ENCODE data around the gene KRT78.
"Not testable (repeated sequence)": the region's sequence is repeated elsewhere in the genome, so short reads cannot be mapped to it uniquely, and the experiment has no call there.

Gene KRT78

GRCh38 chr12:52857500-52857899 is 8.7 kb upstream of the KRT78 start:
- no peak overlapping the region for H3K4me3 Mint-ChIP-seq
- H3K9me3 Mint-ChIP-seq: no peaks in the 10 kb centered on the region
- peaks cover 19% of the 10 kb centered on the region for H3K27me3 Mint-ChIP-seq
- H3K36me3 Mint-ChIP-seq: no peaks in the 10 kb centered on the region
- no peak overlapping the region for H3K27ac Mint-ChIP-seq
- no peak for ATAC-seq
- H3K4me1 Mint-ChIP-seq: no peaks in the 10 kb centered on the region

DNA sequence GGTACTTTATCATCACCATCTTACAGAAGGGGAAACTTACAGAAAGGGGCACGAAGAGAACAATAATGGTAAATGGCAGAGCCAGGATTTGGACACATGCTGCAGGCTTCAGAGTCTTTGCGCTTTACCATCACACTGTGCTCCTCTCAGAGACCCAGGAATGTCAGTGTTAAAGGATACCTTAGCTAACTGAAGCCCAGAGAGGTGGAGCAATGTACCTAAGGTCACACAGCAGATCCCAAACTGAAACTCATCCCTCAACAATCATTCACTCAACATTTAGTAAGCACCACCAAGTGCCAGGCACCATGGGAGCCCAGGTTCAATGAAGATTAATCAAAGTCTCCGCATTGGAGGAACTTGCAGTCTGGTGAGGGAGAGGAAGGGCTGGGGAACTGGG is 8.0 kb upstream of the KRT78 start:
- Mint-ChIP-seq H3K36me3 (no peaks in the 10 kb centered on the region), H3K27me3 (peaks cover 18% of the 10 kb centered on the region), H3K9me3 (no peaks in the 10 kb centered on the region), H3K4me1 (no peaks in the 10 kb centered on the region), H3K27ac (no peak overlapping the region), H3K4me3 (no peak overlapping the region)
- no peak for ATAC-seq

DNA sequence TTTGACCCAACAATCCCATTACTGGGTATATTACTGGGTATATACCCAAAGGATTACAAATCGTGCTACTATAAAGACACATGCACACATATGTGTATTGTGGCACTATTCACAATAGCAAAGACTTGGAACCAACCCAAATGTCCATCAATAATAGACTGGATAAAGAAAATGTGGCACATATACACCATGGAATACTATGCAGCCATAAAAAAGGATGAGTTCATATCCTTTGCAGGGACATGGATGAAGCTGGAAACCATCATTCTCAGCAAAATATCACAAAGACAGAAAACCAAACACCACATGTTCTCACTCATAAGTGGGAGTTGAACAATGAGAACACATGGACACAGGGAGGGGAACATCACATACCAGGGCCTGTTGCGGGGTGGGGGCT is 7.3 kb upstream of the KRT78 start:
- H3K27ac Mint-ChIP-seq, H3K36me3 Mint-ChIP-seq, H3K4me1 Mint-ChIP-seq, H3K4me3 Mint-ChIP-seq, H3K9me3 Mint-ChIP-seq, ATAC-seq: not testable (repeated sequence)
- H3K27me3 Mint-ChIP-seq: peaks cover 18% of the 10 kb centered on the region

DNA sequence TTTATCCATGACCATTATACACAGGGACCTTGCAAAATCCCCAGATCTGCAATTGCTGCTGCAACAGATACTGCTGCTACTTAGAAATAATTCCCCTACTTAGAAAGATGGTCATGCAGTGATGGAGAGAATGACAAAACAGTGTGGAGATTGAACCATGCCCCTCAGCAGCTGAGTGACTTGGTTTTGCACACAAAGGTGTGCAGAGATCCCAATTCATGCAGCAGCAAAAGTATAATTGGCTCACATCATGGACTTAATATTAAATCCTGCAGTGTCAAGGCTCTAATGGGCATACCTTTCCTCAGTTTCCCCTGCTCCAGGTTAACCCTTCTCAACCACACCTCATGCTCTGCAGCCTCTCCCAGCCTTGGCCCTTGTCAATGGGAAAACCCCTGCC is 3.0 kb upstream of the KRT78 start:
- Mint-ChIP-seq H3K4me3 (no peak overlapping the region), H3K27me3 (peaks cover 54% of the 10 kb centered on the region), H3K4me1 (peaks cover 8% of the 10 kb centered on the region), H3K36me3 (no peaks in the 10 kb centered on the region), H3K9me3 (no peaks in the 10 kb centered on the region), H3K27ac (no peak overlapping the region)
- ATAC-seq: no peak

- no peak for ATAC-seq
Observed at GRCh38 chr12:52850681-52851080, 1.9 kb upstream of the KRT78 start.

GRCh38 chr12:52849511-52849910 is 717 bp upstream of the KRT78 start:
- Mint-ChIP-seq H3K27me3 (peaks cover 76% of the 10 kb centered on the region), H3K9me3 (no peaks in the 10 kb centered on the region), H3K36me3 (no peaks in the 10 kb centered on the region), H3K27ac (no peak overlapping the region), H3K4me1 (peaks cover 8% of the 10 kb centered on the region), H3K4me3 (no peak overlapping the region)
- ATAC-seq: no peak

More at GRCh38 chr12:52850681-52851080, 1.9 kb upstream of the KRT78 start:
- Mint-ChIP-seq H3K27ac (no peak overlapping the region), H3K9me3 (no peaks in the 10 kb centered on the region), H3K27me3 (peaks cover 65% of the 10 kb centered on the region), H3K4me3 (no peak overlapping the region), H3K4me1 (peaks cover 8% of the 10 kb centered on the region), H3K36me3 (no peaks in the 10 kb centered on the region)

- peaks cover 72% of the 10 kb centered on the region for H3K27me3 Mint-ChIP-seq
- ATAC-seq: no peak
- no peak overlapping the region for H3K4me3 Mint-ChIP-seq
- peaks cover 11% of the 10 kb centered on the region for H3K4me1 Mint-ChIP-seq
- H3K9me3 Mint-ChIP-seq: peaks cover 3% of the 10 kb centered on the region
- no peak overlapping the region for H3K27ac Mint-ChIP-seq
- H3K36me3 Mint-ChIP-seq: no peaks in the 10 kb centered on the region
Observed at GRCh38 chr12:52847335-52848102, 1.3 kb downstream of the KRT78 start.

DNA sequence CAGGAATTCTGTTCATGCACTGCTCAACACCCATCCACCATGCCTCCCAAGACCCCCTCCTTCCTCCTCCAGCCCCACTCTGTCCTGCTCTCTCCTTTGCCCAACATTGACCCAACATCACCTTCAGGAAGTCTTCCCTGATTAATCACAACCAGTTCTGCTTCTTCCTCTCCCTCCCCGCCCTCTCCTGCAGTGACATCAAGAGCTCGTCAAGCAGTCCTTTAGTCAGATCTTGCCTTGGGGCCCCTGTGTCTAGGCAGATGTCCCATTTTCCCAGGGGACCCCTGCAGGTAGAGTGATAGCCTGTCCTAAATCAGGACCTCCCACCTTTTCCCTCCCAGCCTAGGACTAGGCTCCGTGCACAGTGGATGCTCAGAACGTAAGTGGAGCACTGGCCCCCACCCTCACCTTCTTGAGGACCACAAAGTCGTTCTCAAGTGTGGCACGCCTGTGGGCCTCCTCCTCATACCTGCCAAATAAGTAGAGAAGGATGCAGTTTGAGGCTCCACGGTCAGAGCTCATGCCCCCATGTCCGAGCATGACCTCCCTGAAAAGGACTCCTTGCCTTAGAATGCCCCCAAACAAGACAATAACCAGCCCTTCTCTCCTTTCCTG is 2.3 kb downstream of the KRT78 start:
- Mint-ChIP-seq H3K27me3 (peaks cover 69% of the 10 kb centered on the region), H3K9me3 (peaks cover 3% of the 10 kb centered on the region), H3K4me1 (peaks cover 12% of the 10 kb centered on the region), H3K36me3 (no peaks in the 10 kb centered on the region), H3K4me3 (no peak overlapping the region), H3K27ac (no peak overlapping the region)
- ATAC-seq: no peak

- no peak overlapping the region for H3K4me3 Mint-ChIP-seq
- H3K27me3 Mint-ChIP-seq: peaks cover 66% of the 10 kb centered on the region
- H3K9me3 Mint-ChIP-seq: peaks cover 3% of the 10 kb centered on the region
- H3K4me1 Mint-ChIP-seq: peaks cover 10% of the 10 kb centered on the region
- H3K27ac Mint-ChIP-seq: no peak overlapping the region
- no peak for ATAC-seq
- no peaks in the 10 kb centered on the region for H3K36me3 Mint-ChIP-seq
Observed at GRCh38 chr12:52845946-52846345, 2.8 kb downstream of the KRT78 start.

- Mint-ChIP-seq H3K4me3 (no peak overlapping the region), H3K27ac (no peak overlapping the region), H3K9me3 (peaks cover 3% of the 10 kb centered on the region), H3K36me3 (no peaks in the 10 kb centered on the region), H3K27me3 (peaks cover 71% of the 10 kb centered on the region), H3K4me1 (peaks cover 4% of the 10 kb centered on the region)
- ATAC-seq: no peak
Observed at GRCh38 chr12:52844386-52844785, 4.4 kb downstream of the KRT78 start.

- H3K36me3 Mint-ChIP-seq: no peaks in the 10 kb centered on the region
- H3K27me3 Mint-ChIP-seq: peaks cover 60% of the 10 kb centered on the region
- H3K4me3 Mint-ChIP-seq: no peak overlapping the region
- ATAC-seq: no peak
- H3K4me1 Mint-ChIP-seq: peaks cover 4% of the 10 kb centered on the region
- H3K9me3 Mint-ChIP-seq: peaks cover 3% of the 10 kb centered on the region
- H3K27ac Mint-ChIP-seq: no peak overlapping the region
Observed at GRCh38 chr12:52839436-52840105, 9.2 kb downstream of the KRT78 start.

- Mint-ChIP-seq H3K4me3 (no peak overlapping the region), H3K9me3 (peaks cover 3% of the 10 kb centered on the region), H3K27me3 (peaks cover 60% of the 10 kb centered on the region), H3K36me3 (no peaks in the 10 kb centered on the region), H3K4me1 (peaks cover 4% of the 10 kb centered on the region), H3K27ac (no peak overlapping the region)
- no peak for ATAC-seq
Observed at GRCh38 chr12:52838609-52839435, 10.0 kb downstream of the KRT78 start.

GRCh38 chr12:52837781-52838608 is 10.8 kb downstream of the KRT78 start:
- Mint-ChIP-seq H3K9me3 (peaks cover 3% of the 10 kb centered on the region), H3K27ac (no peak overlapping the region), H3K27me3 (peaks cover 58% of the 10 kb centered on the region), H3K4me1 (peaks cover 4% of the 10 kb centered on the region), H3K4me3 (no peak overlapping the region), H3K36me3 (no peaks in the 10 kb centered on the region)
- ATAC-seq: no peak

GRCh38 chr12:52837413-52837741 is 11.4 kb downstream of the KRT78 start:
- Mint-ChIP-seq H3K9me3 (no peaks in the 10 kb centered on the region), H3K27me3 (peaks cover 52% of the 10 kb centered on the region), H3K36me3 (no peaks in the 10 kb centered on the region), H3K27ac (no peak overlapping the region), H3K4me3 (no peak overlapping the region), H3K4me1 (peaks cover under 1% of the 10 kb centered on the region)
- ATAC-seq: no peak

All from stimulated activated memory B cell treated with anti-CD40 and anti-IgM and Interleukin-4, amounts not matched to agents 10 μg/mL and 1 μg/mL and 100 μg/mL, for 72 hours (primary cell).